Stomach (tissue), 9 donors: ENCODE data around the gene RNF213. TPM values are rescaled to one million over a fixed set of nuclear protein-coding genes. Genes with fewer than 3 reads are reported as not detected.

Experiments used
- DNase-seq, 2 donors: peaks; one replicate each; pipeline versions ENCODE4 v3.0.0 to v3.0.0-alpha.2; 2013 to 2019
- H3K27ac ChIP-seq, 5 donors: fragments of 200-600 bp in 4 of 5; sonication (generic) in 4 of 5; one replicate each; pipeline ENCODE4 v1.5.1; 2013 to 2019; ENCODE audit warnings: mild to moderate bottlenecking in 1 of 5, moderate library complexity in 1 of 5
- H3K27me3 ChIP-seq, 3 donors: fragments of 200-600 bp; sonication (generic); one replicate each; pipeline ENCODE4 v1.5.1; 2017 to 2019; ENCODE audit warnings: mixed run types in 1 of 3
- H3K36me3 ChIP-seq, 4 donors: fragments of 200-600 bp; sonication (generic); 1 replicate in 3 of 4; 2 replicates in 1 of 4; pipeline ENCODE4 v1.5.1; 2016 to 2019
- H3K4me1 ChIP-seq, 4 donors: fragments of 200-600 bp; sonication (generic); one replicate each; pipeline ENCODE4 v1.5.1; 2016 to 2019
- H3K4me3 ChIP-seq, 4 donors: fragments of 200-600 bp; sonication (generic) in 3 of 4; one replicate each; pipeline ENCODE4 v1.5.1; 2016 to 2019; ENCODE audit warnings: mild to moderate bottlenecking in 1 of 4
- H3K9me3 ChIP-seq, 4 donors: fragments of 200-600 bp; sonication (generic); one replicate each; pipeline ENCODE4 v1.5.1; 2016 to 2019
- CTCF ChIP-seq, 7 experiments: fragments of 450-650 bp in 4 of 7; fragments of 200-600 bp in 3 of 7; sonication (generic) in 3 of 7; IDR thresholded peaks; one replicate each; pipeline ENCODE4 v1.5.1; 2016 to 2019; ENCODE audit warnings: antibody characterized with exemption in 7 of 7, control low read depth in 2 of 7, mild to moderate bottlenecking in 1 of 7
- EP300 ChIP-seq: sonication (generic); formaldehyde crosslinking; IDR thresholded peaks from one replicate; pipeline ENCODE4 v1.6.1; 2017; ENCODE audit warnings: antibody characterized with exemption
- POLR2A ChIP-seq, 4 donors: fragments of 450-650 bp; IDR thresholded peaks; one replicate each; pipeline ENCODE4 v1.6.1; 2016; ENCODE audit warnings: antibody characterized with exemption in 4 of 4, control low read depth in 2 of 4, mild to moderate bottlenecking in 1 of 4, moderate library complexity in 1 of 4
- POLR2AphosphoS5 ChIP-seq, 3 donors: sonication (generic); formaldehyde crosslinking; IDR thresholded peaks; one replicate each; pipeline ENCODE4 v1.6.1; 2016; ENCODE audit warnings: antibody characterized with exemption in 3 of 3
- WGBS, 5 donors: extraction: QIAGEN DNeasy Blood & Tissue Kit in 3 of 5; methylation state at CpG; one replicate each; pipeline versions ENCODE4 v1.1.5 to v1.1.7; 2013 to 2018; 5-methylcytosine and 5-hydroxymethylcytosine counted together
- intact Hi-C: fragments of 100-400 bp; cut with DNase I; formaldehyde crosslinking; loops from one replicate; pipeline ENCODE4 v1.15.1; 2023; ENCODE audit warnings: low total_unique reads
- polyA plus RNA-seq, 3 donors: library from polyadenylated mRNA; stranded (reverse); fragments of 200-250 nt; gene quantifications; one replicate each; pipeline ENCODE4 v1.2.3, GENCODE V29; 2013
- total RNA-seq, 5 donors: library from RNA; depleted of rRNA; stranded (reverse); fragments of >200 nt; gene quantifications; one replicate each; pipeline versions ENCODE4 v1.1.0 to v1.2.3, GENCODE V29; 2014 to 2016
- donor health status: healthy with polysubstance abuse.
- donor health status: Bipolar disorder and iron deficiency.
- donor health status: healthy.

The RNF213 gene
- total and polyA plus RNA-seq, 8 donors: 12.3 to 358 (median 138) TPM

GRCh38 chr17:80352216-80352895 is 91.7 kb downstream of the RNF213 start:
- no peak for DNase-seq

GRCh38 chr17:80352991-80353665 is 92.5 kb downstream of the RNF213 start:
- no peak overlapping the region for H3K27ac ChIP-seq
- intact Hi-C loops: no loop called here
- H3K36me3 ChIP-seq: peaks cover 82 to 100% (median 97%) of the 10 kb centered on the region in 4 donors
- no peaks in the 10 kb centered on the region for H3K27me3 ChIP-seq
- H3K4me3 ChIP-seq: no peak overlapping the region
- no peaks in the 10 kb centered on the region for H3K9me3 ChIP-seq
- 95 to 98% (median 96%) methylated on average over 20 to 28 of the region's 28 CpGs for WGBS, 5 donors
- TF ChIP-seq POLR2AphosphoS5 (IDR thresholded peaks at IDR 0.05) (no peak), EP300 (no peak), POLR2A (IDR thresholded peaks at IDR 0.05) (no peak), CTCF (IDR thresholded peaks at IDR 0.05) (no peak)
- H3K4me1 ChIP-seq: no peaks in the 10 kb centered on the region
- no peak for DNase-seq

More at GRCh38 chr17:80352216-80352895, 91.7 kb downstream of the RNF213 start:
- no peaks in the 10 kb centered on the region for H3K4me1 ChIP-seq
- no peak overlapping the region for H3K27ac ChIP-seq
- intact Hi-C loops: no loop called here
- H3K27me3 ChIP-seq: no peaks in the 10 kb centered on the region
- peaks cover 84 to 100% (median 97%) of the 10 kb centered on the region in 4 donors for H3K36me3 ChIP-seq
- WGBS, 5 donors: 90 to 94% (median 94%) methylated on average over 22 of the region's 22 CpGs
- H3K9me3 ChIP-seq: no peaks in the 10 kb centered on the region
- TF ChIP-seq EP300: no peak
- H3K4me3 ChIP-seq: no peak overlapping the region

GRCh38 chr17:80353718-80354275 is 93.1 kb downstream of the RNF213 start:
- intact Hi-C loops: no loop called here
- no peak for DNase-seq

GRCh38 chr17:80354336-80354735 is 93.7 kb downstream of the RNF213 start:
- TF ChIP-seq EP300: no peak
- no peak for TF ChIP-seq POLR2A (IDR thresholded peaks at IDR 0.05)
- no peak for TF ChIP-seq CTCF (IDR thresholded peaks at IDR 0.05)
- TF ChIP-seq POLR2AphosphoS5 (IDR thresholded peaks at IDR 0.05): no peak
- Histone ChIP-seq H3K4me1 (no peaks in the 10 kb centered on the region), H3K27ac (no peak overlapping the region), H3K27me3 (no peaks in the 10 kb centered on the region), H3K9me3 (no peaks in the 10 kb centered on the region), H3K4me3 (no peak overlapping the region), H3K36me3 (peaks cover 81 to 100% (median 97%) of the 10 kb centered on the region in 4 donors)
- intact Hi-C loops: no loop called here
- 89 to 93% (median 90%) methylated on average over 9 of the region's 9 CpGs for WGBS, 5 donors
- no peak for DNase-seq

More at GRCh38 chr17:80353718-80354275, 93.1 kb downstream of the RNF213 start:
- no peak overlapping the region for H3K4me3 ChIP-seq
- H3K4me1 ChIP-seq: no peaks in the 10 kb centered on the region
- no peak for TF ChIP-seq EP300
- TF ChIP-seq POLR2A (IDR thresholded peaks at IDR 0.05): no peak
- TF ChIP-seq POLR2AphosphoS5 (IDR thresholded peaks at IDR 0.05): no peak
- TF ChIP-seq CTCF (IDR thresholded peaks at IDR 0.05): no peak
- peaks cover 82 to 100% (median 97%) of the 10 kb centered on the region in 4 donors for H3K36me3 ChIP-seq
- 93 to 97% (median 96%) methylated on average over 23 to 29 of the region's 29 CpGs for WGBS, 5 donors
- H3K9me3 ChIP-seq: no peaks in the 10 kb centered on the region
- no peaks in the 10 kb centered on the region for H3K27me3 ChIP-seq
- no peak overlapping the region for H3K27ac ChIP-seq
